B cell (primary cell): ENCODE results near the gene ITPR3. TPM values are rescaled to one million over a fixed set of nuclear protein-coding genes. Genes with fewer than 3 reads are reported as not detected.

ENCODE experiments used
- ATAC-seq: fragments of 200-7000 bp; cut with Tn5 transposase; one replicate; pipeline ENCODE4 v1.10.0; 2021; ENCODE audit warnings: low read depth, mild to moderate bottlenecking, moderate number of reproducible peaks, moderate library complexity
- CTCF ChIA-PET: fragments of 350-600 bp; sonication (Branson Sonifier 250); formaldehyde crosslinking; loops from one replicate; lab custom pipeline; 2021; ENCODE audit warnings: antibody characterized with exemption, inconsistent platforms; lab: Charles Lee
- POLR2A ChIA-PET: fragments of 350-600 bp; sonication (Branson Sonifier 250); formaldehyde crosslinking; loops from one replicate; lab custom pipeline; 2021; ENCODE audit warnings: antibody characterized with exemption; lab: Charles Lee
- DNase-seq: peaks from one replicate; pipeline ENCODE4 v3.0.0; 2013
- H2AFZ ChIP-seq: 2 replicates; pipeline ENCODE4 v1.6.1; 2012; ENCODE audit warnings: mild to moderate bottlenecking, low read depth, low read length; ENCODE audit not compliant: insufficient read depth, poor library complexity, severe bottlenecking
- H3K27ac ChIP-seq, 2 donors: 1 replicate in 1 of 2; 2 replicates in 1 of 2; pipeline ENCODE4 v1.5.1; 2012 to 2013; ENCODE audit warnings: low read length in 2 of 2, mild to moderate bottlenecking in 2 of 2, moderate library complexity in 1 of 2
- H3K27me3 ChIP-seq, 4 experiments: fragments of 200-600 bp in 1 of 4; sonication (generic) in 1 of 4; replicated peaks in 1 of 4; 1 replicate in 2 of 4; 2 replicates in 2 of 4; pipeline versions ENCODE4 v1.6.1 to v1.7.0; 2013 to 2016; ENCODE audit warnings: low read length in 3 of 4, mild to moderate bottlenecking in 2 of 4, mixed read lengths in 1 of 4, moderate library complexity in 1 of 4; ENCODE audit not compliant: insufficient read depth in 4 of 4, control insufficient read depth in 3 of 4; ENCODE audit errors: control extremely low read depth in 1 of 4
- H3K36me3 ChIP-seq, 2 experiments: replicated peaks in 1 of 2; 1 replicate in 1 of 2; 2 replicates in 1 of 2; pipeline versions ENCODE4 v1.6.1 to v1.7.1; 2013; ENCODE audit warnings: low read length in 1 of 2; ENCODE audit not compliant: insufficient read depth in 2 of 2, control insufficient read depth in 1 of 2; ENCODE audit errors: control extremely low read depth in 1 of 2, extremely low read depth in 1 of 2
- H3K4me1 ChIP-seq, 2 donors: fragments of 200-600 bp in 1 of 2; sonication (generic) in 1 of 2; 1 replicate in 1 of 2; 2 replicates in 1 of 2; pipeline versions ENCODE4 v1.5.1 to v1.6.1; 2013 to 2017; ENCODE audit warnings: low read length in 2 of 2; ENCODE audit not compliant: control insufficient read depth in 2 of 2, insufficient read depth in 2 of 2
- H3K4me2 ChIP-seq: replicated peaks from 2 replicates; pipeline ENCODE3; 2012; ENCODE audit warnings: mild to moderate bottlenecking, low read depth, low read length; ENCODE audit not compliant: poor library complexity, severe bottlenecking
- H3K4me3 ChIP-seq, 5 experiments: fragments of 200-600 bp in 1 of 5; sonication (generic) in 1 of 5; 1 replicate in 3 of 5; 2 replicates in 2 of 5; pipeline versions ENCODE4 v1.5.1 to v1.7.0; 2011 to 2016; ENCODE audit warnings: low read length in 4 of 5, mild to moderate bottlenecking in 4 of 5, low read depth in 2 of 5, control low read depth in 1 of 5, moderate library complexity in 1 of 5; ENCODE audit not compliant: insufficient read depth in 1 of 5; ENCODE audit errors: control extremely low read depth in 1 of 5, extremely low read depth in 1 of 5
- H3K79me2 ChIP-seq: fragments of 200-600 bp; sonication (generic); one replicate; pipeline ENCODE4 v1.6.0; 2016; ENCODE audit warnings: low read length; ENCODE audit not compliant: control insufficient read depth, insufficient read depth
- H3K9ac ChIP-seq: fragments of 200-600 bp; sonication (generic); 2 replicates; pipeline ENCODE4 v1.6.1; 2017; ENCODE audit warnings: mild to moderate bottlenecking, low read length, moderate library complexity
- H3K9me3 ChIP-seq, 3 donors: one replicate each; pipeline versions ENCODE4 v1.6.1 to v1.7.1; 2013; ENCODE audit warnings: low read length in 2 of 3; ENCODE audit not compliant: control insufficient read depth in 2 of 3, insufficient read depth in 1 of 3; ENCODE audit errors: control extremely low read depth in 1 of 3
- H4K20me1 ChIP-seq: 2 replicates; pipeline ENCODE4 v1.6.0; 2012; ENCODE audit warnings: mild to moderate bottlenecking, low read length; ENCODE audit not compliant: insufficient read depth, control insufficient read depth, poor library complexity, severe bottlenecking
- H3K27ac Mint-ChIP-seq: one replicate; pipeline ENCODE4 v1.8.0; 2021; ENCODE audit warnings: mixed read lengths
- H3K27me3 Mint-ChIP-seq: one replicate; pipeline ENCODE4 v1.8.0; 2021; ENCODE audit warnings: mixed read lengths
- H3K4me1 Mint-ChIP-seq: one replicate; pipeline ENCODE4 v1.8.0; 2021; ENCODE audit warnings: mixed read lengths
- H3K4me3 Mint-ChIP-seq: one replicate; pipeline ENCODE4 v1.8.0; 2021; ENCODE audit warnings: mixed read lengths
- H3K9me3 Mint-ChIP-seq: one replicate; pipeline ENCODE4 v1.8.0; 2022; ENCODE audit warnings: mixed read lengths; ENCODE audit not compliant: insufficient read depth
- CTCF ChIP-seq: fragments of 200-600 bp; IDR thresholded peaks from one replicate; pipeline ENCODE4 v1.8.0; 2022; ENCODE audit warnings: antibody characterized with exemption, mild to moderate bottlenecking
- EZH2 ChIP-seq: IDR thresholded peaks from 2 replicates; pipeline ENCODE4 v1.6.1; 2012; ENCODE audit warnings: borderline replicate concordance, low read depth, mild to moderate bottlenecking, moderate library complexity, low read length; ENCODE audit not compliant: insufficient read depth, poor library complexity, severe bottlenecking
- WGBS: methylation state at CpG from one replicate; pipeline ENCODE4 v1.1.5; 2013; ENCODE audit warnings: missing lambda C conversion rate; ENCODE audit not compliant: insufficient coverage; 5-methylcytosine and 5-hydroxymethylcytosine counted together
- intact Hi-C: fragments of 100-400 bp; cut with micrococcal nuclease; formaldehyde crosslinking; loops from one replicate; pipeline ENCODE4 v1.10.0; 2022
- polyA plus RNA-seq: library from polyadenylated mRNA; depleted of rRNA; stranded (reverse); fragments of >200 nt; gene quantifications from 2 replicates; pipeline ENCODE4 v1.2.3, GENCODE V29; 2012
- total RNA-seq, 2 donors: library from RNA; stranded (reverse); fragments of 120-200 nt in 1 of 2; gene quantifications; 1 replicate in 1 of 2; 2 replicates in 1 of 2; pipeline versions ENCODE4 v1.2.3 to v1.2.4, GENCODE V29; 2013 to 2022

The ITPR3 gene
- total and polyA plus RNA-seq, 2 donors (not counting 1 experiment from before 2014, with no cell fraction given), result 61.9 to 67.6 TPM

DNA sequence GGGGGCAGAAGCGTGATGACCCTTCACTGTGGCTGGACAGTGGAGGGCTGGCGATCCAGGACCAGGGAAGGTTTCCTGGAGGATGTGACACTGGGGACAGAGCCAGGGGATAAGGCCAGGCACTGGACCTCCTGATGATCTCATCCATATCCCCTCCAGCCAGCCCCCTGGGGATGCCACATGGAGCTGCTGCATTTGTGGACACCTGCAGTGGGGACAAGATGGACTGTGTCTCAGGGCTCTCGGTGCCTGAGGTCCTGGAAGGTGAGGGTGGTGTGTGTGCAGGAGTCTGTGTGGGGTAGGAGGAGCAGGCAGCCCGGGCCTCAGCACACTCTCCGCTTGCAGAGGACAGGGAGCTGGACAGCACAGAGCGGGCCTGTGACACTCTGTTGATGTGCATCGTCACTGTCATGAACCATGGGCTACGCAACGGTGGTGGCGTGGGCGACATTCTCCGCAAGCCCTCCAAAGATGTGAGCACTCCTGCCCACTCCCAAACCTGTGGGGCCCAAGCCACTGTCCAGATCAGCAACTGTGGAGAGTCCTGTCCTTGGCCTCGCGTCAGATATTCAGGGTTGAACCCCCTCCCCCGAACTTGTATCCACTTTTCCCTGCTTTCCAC, 70.4 kb downstream of the ITPR3 start:
- no peak overlapping the region for H3K4me2 ChIP-seq
- WGBS, result 93% methylated on average over 15 of the region's 15 CpGs
- no peak for TF ChIP-seq CTCF
- no peak for TF ChIP-seq EZH2
- POLR2A ChIA-PET, result interaction anchor here (0.6 kb wide), 1 partner anchor 373 kb away, joined by 4 read pairs; no protein-coding TSS in a partner anchor
- Mint-ChIP-seq H3K4me1 (peaks cover 42% of the 10 kb centered on the region), H3K9me3 (no peaks in the 10 kb centered on the region), H3K27me3 (no peaks in the 10 kb centered on the region), H3K27ac (peak overlapping the region; percentile 99), H3K4me3 (no peak overlapping the region)
- ATAC-seq (no peak), DNase-seq (no peak)
- no peaks in the 10 kb centered on the region for H3K79me2 ChIP-seq
- no peak overlapping the region for H3K9ac ChIP-seq
- no peaks in the 10 kb centered on the region for H3K9me3 ChIP-seq
- no peak overlapping the region for H2AFZ ChIP-seq
- no peaks in the 10 kb centered on the region for H3K27me3 ChIP-seq
- CTCF ChIA-PET, result interaction anchor here (1.2 to 3.9 kb wide), 3 partner anchors 9 to 104 kb away, joined by 4 to 23 read pairs (median 6); no protein-coding TSS in a partner anchor
- no peaks in the 10 kb centered on the region for H4K20me1 ChIP-seq
- H3K27ac ChIP-seq, result peak overlapping the region in 1 of 2 donors; percentile 91
- intact Hi-C loops, result no loop called here
- H3K4me1 ChIP-seq, result peaks cover 44 to 49% of the 10 kb centered on the region in 2 donors
- H3K4me3 ChIP-seq, result no peak overlapping the region
- peaks cover 0 to 58% of the 10 kb centered on the region in 2 experiments for H3K36me3 ChIP-seq
